Liver (tissue), 3 donors: ENCODE data around the gene KBTBD7.

ENCODE experiments used
- CTCF ChIP-seq: fragments of 150-350 bp; IDR thresholded peaks from 2 replicates; pipeline ENCODE4 v1.5.1; 2017; ENCODE audit warnings: improper control_type of control experiment, low read depth, low read length; ENCODE audit not compliant: missing input control
- EGR1 ChIP-seq, 2 donors: IDR thresholded peaks; 2 replicates each; pipeline ENCODE4 v1.6.1; 2016 to 2018; ENCODE audit warnings: antibody characterized with exemption in 2 of 2, low read depth in 2 of 2
- JUND ChIP-seq, 2 donors: IDR thresholded peaks; 2 replicates each; pipeline ENCODE4 v1.6.1; 2016; ENCODE audit warnings: antibody characterized with exemption in 2 of 2
- REST ChIP-seq: IDR thresholded peaks from 2 replicates; pipeline ENCODE4 v1.6.1; 2016; ENCODE audit warnings: antibody characterized with exemption, mild to moderate bottlenecking
- SP1 ChIP-seq: IDR thresholded peaks from 2 replicates; pipeline ENCODE4 v1.6.1; 2018; ENCODE audit warnings: antibody characterized with exemption, mild to moderate bottlenecking
- TAF1 ChIP-seq: conservative IDR thresholded peaks from 2 replicates; pipeline ENCODE4 v1.6.1; 2016; ENCODE audit warnings: antibody characterized with exemption, mild to moderate bottlenecking
- YY1 ChIP-seq: IDR thresholded peaks from 2 replicates; pipeline ENCODE4 v1.6.1; 2016; ENCODE audit warnings: antibody characterized with exemption, mild to moderate bottlenecking
- ZBTB33 ChIP-seq: IDR thresholded peaks from 2 replicates; pipeline ENCODE4 v1.6.1; 2016; ENCODE audit warnings: antibody characterized with exemption
- donor health status: healthy.
- donor health status: healthy.

- no peak for TF ChIP-seq TAF1
- no peak for TF ChIP-seq CTCF
- TF ChIP-seq ZBTB33, result no peak
- no peak for TF ChIP-seq JUND (IDR thresholded peaks at IDR 0.05)
- TF ChIP-seq YY1, result no peak
- no peak for TF ChIP-seq REST
- no peak for TF ChIP-seq SP1
- no peak for TF ChIP-seq EGR1 (IDR thresholded peaks at IDR 0.05; ENCODE audit: low read depth in 2 of 2)
Observed at GRCh38 chr13:41188584-41188983, 5.8 kb downstream of the KBTBD7 start.
